Measurements from ENCODE around the gene ANKRD62. TPM values are rescaled to one million over a fixed set of nuclear protein-coding genes. Genes with fewer than 3 reads are reported as not detected.

The ANKRD62 gene
- polyA plus RNA-seq, 3 donors: 0.03 to 0.10 TPM; not detected in 1

GRCh38 chr18:12162786-12163185 is 69.1 kb downstream of the ANKRD62 start:
- DNase-seq (ENCODE audit: low read depth in 3 of 3, low spot score in 2 of 3): no peak

- DNase-seq (ENCODE audit: low read depth in 3 of 3, low spot score in 2 of 3): no peak
These were observed 71.6 kb downstream of the ANKRD62 start for GRCh38 chr18:12165038-12165768.

Other genes starting within 250 kb of the ANKRD62 start
- 10 to 100 TPM; 48.6 to 49.6 (median 48.7) TPM for gene CHMP1B, start 242.4 kb upstream of the ANKRD62 start, polyA plus RNA-seq (ENCODE audit: insufficient read length in 3 of 3)
- 10 to 100 TPM; 38.4 to 47.2 (median 43.3) TPM for gene MPPE1, start 185.5 kb upstream of the ANKRD62 start, polyA plus RNA-seq (ENCODE audit: insufficient read length in 3 of 3)
- 10 to 100 TPM; 66.0 to 91.8 (median 89.9) TPM for gene IMPA2, start 112.3 kb upstream of the ANKRD62 start, polyA plus RNA-seq (ENCODE audit: insufficient read length in 3 of 3)
- not detected for gene CIDEA, start 160.5 kb downstream of the ANKRD62 start, polyA plus RNA-seq (ENCODE audit: insufficient read length in 3 of 3)
- gene TUBB6, start 214.4 kb downstream of the ANKRD62 start, polyA plus RNA-seq (ENCODE audit: insufficient read length in 3 of 3): 10 to 100 TPM; 54.1 to 63.3 (median 58.6) TPM

All from right renal cortex interstitium (tissue), 3 donors.